Activated CD8-positive, alpha-beta memory T cell treated with anti-CD3 and anti-CD28 coated beads, Interleukin-2, amount 50 U/mL, for 48 hours (primary cell): ENCODE measurements around the gene FBXO41.

Source experiments
- DNase-seq: peaks from one replicate; pipeline ENCODE4 v3.0.0-alpha.2; 2020

FBXO41 gene

DNA sequence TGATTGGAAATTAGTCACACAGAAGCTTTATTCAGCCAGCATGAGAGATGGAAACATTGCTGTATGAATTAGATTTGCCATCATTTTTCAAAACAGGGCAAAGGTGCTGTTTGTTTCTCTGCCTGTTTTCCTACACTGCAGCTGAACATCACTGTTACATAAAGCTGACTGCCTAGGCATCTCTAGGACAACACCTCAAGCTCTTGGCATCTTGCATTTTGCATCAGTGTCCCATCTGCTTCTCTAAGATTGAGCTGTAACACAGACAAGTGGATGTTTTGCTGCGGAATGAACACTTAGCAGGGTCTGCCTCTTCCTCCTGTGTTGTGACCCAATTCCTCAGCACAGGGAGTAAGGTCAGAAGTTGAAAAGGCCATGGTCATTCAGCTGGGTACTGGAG lies 45.3 kb downstream of the FBXO41 start:
- DNase-seq, result no peak

- DNase-seq, result no peak
These were observed 46.1 kb downstream of the FBXO41 start for GRCh38 chr2:73238149-73238548.

DNA sequence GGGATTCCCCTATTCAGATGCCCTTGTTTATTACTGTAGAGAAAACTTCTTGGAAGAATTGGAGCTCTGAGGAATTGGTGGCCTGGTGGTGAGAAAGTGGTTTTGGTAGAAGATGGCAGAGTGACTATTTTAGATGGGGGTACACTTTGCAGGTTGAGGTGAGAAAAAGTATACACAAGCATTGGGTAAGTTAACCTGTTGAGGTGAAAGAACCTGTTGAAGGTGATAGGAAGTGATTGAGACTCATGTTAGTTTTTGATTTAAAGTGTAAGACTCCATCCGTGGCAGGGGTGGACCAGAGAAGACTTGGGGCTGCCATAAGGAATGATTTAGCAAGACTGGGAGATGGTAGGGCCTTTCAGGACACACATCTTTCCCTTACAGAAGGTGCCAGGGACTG lies 47.1 kb downstream of the FBXO41 start:
- no peak for DNase-seq

DNA sequence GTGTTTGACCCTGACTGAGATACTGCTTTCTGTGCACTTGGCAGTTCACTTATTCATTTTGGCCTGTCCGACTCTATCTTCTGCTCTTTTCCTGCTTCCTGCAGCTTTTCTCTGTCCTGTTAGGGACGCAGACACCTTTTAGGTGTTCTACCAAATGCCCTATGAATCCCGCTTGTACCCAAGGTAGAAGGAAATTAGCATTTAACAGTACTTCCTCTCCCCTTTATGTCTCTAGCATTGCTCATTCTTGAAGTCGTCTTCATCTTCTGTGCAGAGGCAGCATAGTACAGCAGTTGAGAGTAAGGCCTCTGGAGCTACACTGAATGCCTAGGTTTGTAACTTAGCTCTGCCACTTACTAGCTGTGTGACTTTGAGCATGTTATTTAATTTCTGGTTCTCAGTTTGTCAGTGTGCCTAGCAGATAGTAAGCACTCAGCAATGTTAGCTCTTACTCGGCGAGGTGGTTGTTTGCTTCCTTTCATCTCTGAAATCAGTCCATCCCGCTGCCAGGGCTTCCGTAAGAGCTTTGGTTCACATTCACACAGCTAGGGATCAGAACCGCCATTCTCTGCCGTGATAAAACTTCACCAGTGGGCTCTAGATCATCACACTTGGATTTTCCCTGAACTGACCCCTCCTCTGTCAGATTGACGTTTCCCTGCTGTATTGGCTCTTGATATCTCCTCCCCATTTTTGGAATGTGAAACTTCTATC lies 48.8 kb downstream of the FBXO41 start:
- DNase-seq, result no peak

DNA sequence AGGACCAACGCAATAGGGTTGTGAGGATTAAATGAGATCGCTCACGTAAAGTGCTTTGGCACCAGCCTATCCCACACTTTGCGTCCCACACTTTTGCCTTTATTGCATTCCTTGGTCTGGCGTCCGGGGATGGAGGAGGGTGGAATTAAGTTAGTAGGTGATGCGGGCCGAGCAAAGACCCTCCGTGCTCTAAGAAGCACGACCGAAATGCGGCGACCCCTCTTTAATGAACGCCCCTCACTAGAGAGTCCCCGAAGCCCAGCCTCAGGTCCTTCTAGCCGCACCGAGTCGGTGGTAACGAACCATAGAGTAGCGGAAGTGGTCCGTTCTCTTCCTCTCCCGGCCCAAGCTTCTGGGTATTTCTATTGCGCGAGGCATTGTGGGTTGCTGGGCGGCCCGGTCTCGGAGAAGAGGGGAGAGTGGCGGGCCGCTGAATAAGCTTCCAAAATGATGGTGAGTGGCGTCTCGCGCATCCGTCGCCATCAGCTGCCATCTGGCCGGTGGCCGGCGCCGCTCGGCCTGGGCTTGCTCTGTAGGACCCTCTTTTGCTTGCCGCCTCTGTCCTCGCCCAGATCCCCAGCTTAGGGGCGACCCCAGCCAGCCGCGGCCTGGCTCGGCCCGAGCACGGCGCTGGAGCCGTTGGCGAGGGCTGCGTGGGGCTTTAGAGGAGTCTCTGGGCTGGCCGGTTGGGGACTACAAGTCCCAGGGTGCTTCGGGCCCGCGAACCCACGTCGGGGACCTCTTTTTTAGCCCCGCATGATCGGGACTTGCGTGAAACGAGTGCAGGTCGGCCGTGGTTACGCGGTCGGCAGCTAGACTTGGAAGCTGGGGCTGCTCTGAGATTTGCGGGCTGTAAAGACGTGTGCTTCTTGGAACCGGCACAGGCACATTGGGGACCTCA lies 50.1 kb downstream of the FBXO41 start, which contains the start of gene CCT7:
Gene CCT7, plus strand, starts transcription at position 377 of the 901 bp plus-strand sequence. Its CDS starts 71 bp downstream, at position 448.
- peak; percentile 89 for DNase-seq

- DNase-seq, result peak; percentile 93
These were observed 50.9 kb downstream of the FBXO41 start, which contains the start of gene PRADC1 for GRCh38 chr2:73233154-73233931. PRADC1 (minus strand) TSS chr2:73233239; CDS start chr2:73233160, 79 bp downstream.

DNA sequence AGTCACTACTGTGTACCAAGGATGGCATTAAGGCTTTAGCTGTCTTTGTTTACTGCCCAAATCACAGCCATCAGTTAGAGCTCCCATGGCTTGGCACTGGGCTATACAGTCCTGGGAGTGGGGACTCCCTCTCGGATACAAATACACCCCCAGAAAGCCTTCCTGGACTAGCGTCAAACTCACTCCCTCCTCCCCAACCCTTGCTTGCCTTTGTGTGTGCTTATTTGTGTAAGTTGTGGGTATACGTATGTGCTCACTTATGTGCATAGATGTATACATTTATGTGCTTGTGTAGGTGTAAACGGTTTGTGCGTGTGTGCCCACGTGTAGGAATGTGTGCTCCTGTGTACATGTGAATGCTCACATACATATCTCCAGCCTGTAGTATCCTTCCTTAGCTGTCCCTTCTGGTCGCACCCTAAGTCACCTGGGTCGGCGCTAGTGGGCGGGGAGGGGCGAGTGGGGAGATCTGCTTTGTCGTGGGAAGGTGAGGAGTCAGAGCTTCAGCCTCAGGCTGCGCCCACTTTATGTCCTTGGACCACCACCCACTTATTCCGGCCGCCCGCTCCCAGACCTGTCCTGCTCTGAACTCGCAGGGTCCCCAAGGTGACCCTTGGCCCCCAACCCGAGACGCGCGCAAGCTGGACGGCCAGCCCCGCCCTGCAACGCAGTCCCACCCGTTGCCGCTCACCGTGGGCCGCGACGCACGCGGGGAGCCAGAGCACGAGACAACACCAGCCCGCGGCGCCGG lies 51.7 kb downstream of the FBXO41 start:
- no peak for DNase-seq

GRCh38 chr2:73228631-73229030 lies 55.6 kb downstream of the FBXO41 start:
- no peak for DNase-seq

GRCh38 chr2:73227086-73227485 lies 57.2 kb downstream of the FBXO41 start:
- no peak for DNase-seq

DNA sequence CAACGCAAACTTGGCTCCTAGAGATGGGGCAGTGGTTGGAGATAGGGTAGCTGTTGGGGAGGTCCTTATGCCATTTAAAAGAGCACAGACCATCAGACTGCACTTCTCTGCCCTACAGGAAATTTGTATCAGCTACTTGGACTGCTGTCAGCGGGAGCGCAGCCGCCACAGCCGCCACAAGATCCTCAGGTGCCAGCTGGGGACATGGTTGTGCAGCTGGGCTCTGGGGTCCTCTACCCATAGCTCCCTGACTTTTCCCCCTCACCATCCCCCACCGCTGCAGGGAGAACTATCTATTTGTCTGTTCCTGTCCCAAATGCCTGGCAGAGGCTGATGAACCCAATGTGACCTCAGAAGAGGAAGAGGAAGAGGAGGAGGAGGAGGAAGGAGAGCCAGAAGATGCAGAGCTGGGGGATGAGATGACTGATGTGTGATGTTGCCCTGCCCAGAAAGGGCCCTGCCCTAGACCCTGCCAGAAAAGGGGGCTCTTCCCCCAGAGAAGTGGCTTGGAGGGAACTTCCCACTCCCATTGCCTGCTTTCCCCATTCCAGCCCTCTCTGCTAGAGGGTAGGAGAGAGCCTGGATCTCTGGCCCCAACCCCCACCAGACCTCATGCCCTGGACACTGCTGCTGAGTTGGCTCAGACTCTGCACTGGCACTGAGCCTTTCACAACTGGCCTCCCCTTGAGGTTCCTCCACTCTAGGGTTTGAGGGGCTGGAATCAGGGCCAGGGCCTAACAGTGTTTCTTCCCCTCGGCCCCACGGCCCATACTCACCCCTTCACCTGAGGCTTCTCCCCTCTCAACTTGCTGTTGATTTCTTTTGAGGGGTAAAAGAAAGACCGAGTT lies 58.5 kb downstream of the FBXO41 start:
- no peak for DNase-seq

GRCh38 chr2:73223821-73224220 lies 60.5 kb downstream of the FBXO41 start:
- DNase-seq, result no peak

GRCh38 chr2:73218298-73218697 lies 66.0 kb downstream of the FBXO41 start:
- no peak for DNase-seq

DNA sequence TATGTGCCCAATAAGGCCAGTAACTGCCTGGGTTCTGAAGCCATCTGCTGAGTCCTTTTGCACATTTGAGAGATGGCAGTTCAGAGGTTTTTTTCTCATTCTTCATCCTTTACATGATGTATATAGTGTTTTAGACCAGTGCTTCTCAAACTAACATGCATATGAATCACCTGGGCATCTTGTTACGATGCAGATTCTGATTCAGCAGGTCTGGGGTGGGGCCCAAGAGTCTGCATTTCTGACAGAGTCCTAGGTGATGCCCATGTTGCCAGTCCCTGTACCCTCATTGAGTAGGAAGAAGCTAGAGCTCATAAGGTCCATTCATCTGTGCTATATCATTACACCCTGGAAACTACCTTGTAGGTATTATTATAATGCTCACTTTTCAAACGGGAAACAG lies 66.5 kb downstream of the FBXO41 start:
- no peak for DNase-seq

GRCh38 chr2:73217160-73217559 lies 67.1 kb downstream of the FBXO41 start:
- no peak for DNase-seq

- DNase-seq, result no peak
These were observed 69.0 kb downstream of the FBXO41 start for GRCh38 chr2:73215254-73215653.

DNA sequence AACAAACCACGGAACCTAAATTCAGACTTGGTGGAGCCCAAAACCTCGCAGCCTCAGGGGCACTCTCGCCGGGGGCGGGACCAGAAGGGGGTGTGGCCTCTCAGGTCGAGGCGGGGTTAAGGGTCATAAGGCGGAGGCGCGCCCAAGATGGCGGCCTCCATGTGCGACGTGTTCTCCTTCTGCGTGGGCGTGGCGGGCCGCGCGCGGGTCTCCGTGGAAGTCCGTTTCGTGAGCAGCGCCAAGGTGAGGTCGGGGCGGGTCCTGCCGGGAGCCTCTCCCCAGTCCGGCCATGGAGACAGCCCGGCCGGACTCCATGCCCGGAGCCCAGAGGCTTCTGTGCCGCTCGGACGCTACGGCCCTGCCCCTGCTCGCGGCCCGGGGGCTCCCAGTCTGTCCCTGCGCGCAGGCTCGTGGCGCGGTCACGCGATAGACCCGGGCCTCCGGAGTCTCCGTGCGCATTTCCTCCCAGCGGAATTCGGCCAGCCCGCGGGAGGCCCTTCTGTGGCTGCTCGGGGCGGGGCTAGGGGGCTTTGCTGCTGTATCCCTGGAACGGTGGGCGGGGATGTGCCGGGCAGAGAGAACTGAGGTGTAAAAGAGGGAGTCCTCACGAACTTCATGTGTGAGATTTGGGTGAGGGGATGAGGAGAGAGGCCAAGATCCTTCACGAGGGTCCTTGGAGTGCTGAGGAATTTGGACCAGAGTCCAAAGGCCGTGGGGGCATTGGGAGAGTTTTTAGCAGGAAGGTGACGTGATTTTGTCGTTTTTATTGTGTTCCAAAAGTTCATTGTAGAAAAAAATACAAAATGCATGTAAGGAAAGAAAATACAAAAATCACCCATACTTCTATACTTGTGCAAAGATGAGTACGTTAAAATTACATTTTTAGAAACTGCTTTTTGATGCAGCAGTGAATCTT lies 69.9 kb downstream of the FBXO41 start, which contains the start of gene SMYD5:
Gene SMYD5, plus strand, starts transcription at position 126 of the 916 bp plus-strand sequence. Its CDS starts 22 bp downstream, at position 148.
- peak; percentile 95 for DNase-seq

DNA sequence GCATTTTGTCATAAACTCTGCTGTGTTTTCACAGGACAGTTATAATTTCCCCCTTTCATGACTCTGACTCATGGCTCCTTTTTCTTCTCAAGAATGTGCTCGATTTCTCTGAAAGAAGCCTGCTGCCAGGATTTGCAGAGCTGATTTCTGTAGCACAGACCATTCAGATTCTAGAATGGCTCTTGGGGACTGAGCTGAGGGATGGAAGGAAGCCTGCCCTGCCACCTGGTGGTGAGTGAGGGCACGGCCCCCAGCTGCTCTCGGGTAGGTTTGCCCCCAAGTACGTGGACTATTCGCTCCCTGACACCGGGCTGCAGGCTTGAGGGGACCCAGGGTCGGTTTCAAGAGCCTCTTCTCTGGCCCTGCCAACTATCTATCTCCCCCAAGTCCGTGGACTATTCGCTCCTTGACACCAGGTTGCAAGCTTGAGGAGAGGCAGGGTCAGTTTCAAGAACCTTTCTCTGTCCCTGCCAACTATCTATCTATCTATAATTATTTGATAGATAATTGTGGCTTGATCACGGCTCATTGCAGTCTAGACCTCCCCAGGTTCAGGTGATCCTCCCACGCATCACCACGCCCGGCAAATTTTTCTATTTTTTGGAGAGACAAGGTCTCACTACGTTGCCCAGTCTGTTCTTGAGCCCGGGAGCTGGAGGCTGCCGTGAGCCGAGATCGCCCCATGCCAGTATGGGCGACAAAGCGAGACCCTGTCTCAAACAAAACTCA lies 71.7 kb downstream of the FBXO41 start:
- DNase-seq, result peak; percentile 88

GRCh38 chr2:73212098-73212447 lies 72.2 kb downstream of the FBXO41 start:
- no peak for DNase-seq

GRCh38 chr2:73210696-73211095 lies 73.6 kb downstream of the FBXO41 start:
- DNase-seq, result no peak
